Muscle layer of duodenum (tissue), 2 donors: Measurements from ENCODE around the gene CDC25A.

ENCODE experiments used
- H3K27ac ChIP-seq: one replicate; pipeline ENCODE4 v1.7.0; 2013; ENCODE audit warnings: mild to moderate bottlenecking, low read length
- H3K27me3 ChIP-seq: one replicate; pipeline ENCODE4 v1.7.0; 2013; ENCODE audit warnings: low read depth, mild to moderate bottlenecking, control low read depth, low read length
- H3K36me3 ChIP-seq, 2 donors: one replicate each; pipeline ENCODE4 v1.7.0; 2013; ENCODE audit warnings: low read length in 2 of 2, control low read depth in 1 of 2, mild to moderate bottlenecking in 1 of 2; ENCODE audit not compliant: insufficient read depth in 2 of 2, control insufficient read depth in 1 of 2
- H3K4me1 ChIP-seq, 2 donors: one replicate each; pipeline ENCODE4 v1.7.0; 2013; ENCODE audit warnings: low read length in 2 of 2, mild to moderate bottlenecking in 2 of 2, control low read depth in 1 of 2, moderate library complexity in 1 of 2; ENCODE audit not compliant: insufficient read depth in 2 of 2, control insufficient read depth in 1 of 2
- H3K4me3 ChIP-seq, 2 donors: one replicate each; pipeline ENCODE4 v1.7.0; 2013; ENCODE audit warnings: low read length in 2 of 2, low read depth in 1 of 2, mild to moderate bottlenecking in 1 of 2
- H3K9me3 ChIP-seq, 2 donors: one replicate each; pipeline ENCODE4 v1.7.0; 2013; ENCODE audit warnings: low read length in 2 of 2, control low read depth in 1 of 2, mild to moderate bottlenecking in 1 of 2; ENCODE audit not compliant: control insufficient read depth in 1 of 2
- donor health status: healthy.

Gene CDC25A

GRCh38 chr3:48188266-48189201 is at the start of gene CDC25A:
TSS of gene CDC25A (minus strand) at chr3:48188417. CDS start at chr3:48187947, 470 bp downstream.
- peak within 1 kb of the TSS; percentile 65 to 99 for H3K4me3 ChIP-seq
- no peaks in the 10 kb centered on the region for H3K36me3 ChIP-seq
- H3K27me3 ChIP-seq, result no peaks in the 10 kb centered on the region
- no peak within 1 kb of the TSS for H3K27ac ChIP-seq
- H3K9me3 ChIP-seq, result no peaks in the 10 kb centered on the region
- peaks cover 0 to 10% of the 10 kb centered on the region in 2 donors for H3K4me1 ChIP-seq

- H3K27me3 ChIP-seq, result no peaks in the 10 kb centered on the region
- H3K4me1 ChIP-seq, result peaks cover 5 to 9% of the 10 kb centered on the region in 2 donors
- H3K4me3 ChIP-seq, result no peak overlapping the region
- H3K27ac ChIP-seq, result no peak overlapping the region
- no peaks in the 10 kb centered on the region for H3K36me3 ChIP-seq
- H3K9me3 ChIP-seq, result no peaks in the 10 kb centered on the region
Measured at GRCh38 chr3:48236531-48236930, 48.3 kb upstream of the CDC25A start.

- Histone ChIP-seq H3K36me3 (no peaks in the 10 kb centered on the region), H3K9me3 (no peaks in the 10 kb centered on the region), H3K27me3 (no peaks in the 10 kb centered on the region), H3K4me1 (peaks cover 0 to 9% of the 10 kb centered on the region in 2 donors), H3K4me3 (no peak overlapping the region), H3K27ac (no peak overlapping the region)
Measured at GRCh38 chr3:48233542-48233941, 45.3 kb upstream of the CDC25A start.

GRCh38 chr3:48232734-48233133 is 44.5 kb upstream of the CDC25A start:
- no peaks in the 10 kb centered on the region for H3K36me3 ChIP-seq
- no peaks in the 10 kb centered on the region for H3K9me3 ChIP-seq
- H3K27ac ChIP-seq, result no peak overlapping the region
- H3K4me3 ChIP-seq, result no peak overlapping the region
- no peaks in the 10 kb centered on the region for H3K27me3 ChIP-seq
- peaks cover 0 to 9% of the 10 kb centered on the region in 2 donors for H3K4me1 ChIP-seq

- H3K27ac ChIP-seq, result no peak overlapping the region
- no peak overlapping the region for H3K4me3 ChIP-seq
- no peaks in the 10 kb centered on the region for H3K9me3 ChIP-seq
- H3K4me1 ChIP-seq, result peaks cover 0 to 9% of the 10 kb centered on the region in 2 donors
- no peaks in the 10 kb centered on the region for H3K36me3 ChIP-seq
- H3K27me3 ChIP-seq, result no peaks in the 10 kb centered on the region
Measured at GRCh38 chr3:48232232-48232631, 44.0 kb upstream of the CDC25A start.

- H3K27ac ChIP-seq, result no peak overlapping the region
- no peaks in the 10 kb centered on the region for H3K9me3 ChIP-seq
- no peaks in the 10 kb centered on the region for H3K36me3 ChIP-seq
- no peaks in the 10 kb centered on the region for H3K27me3 ChIP-seq
- H3K4me3 ChIP-seq, result no peak overlapping the region
- H3K4me1 ChIP-seq, result no peaks in the 10 kb centered on the region
Measured at GRCh38 chr3:48226939-48227338, 38.7 kb upstream of the CDC25A start.

GRCh38 chr3:48225587-48225986 is 37.4 kb upstream of the CDC25A start:
- no peak overlapping the region for H3K4me3 ChIP-seq
- no peaks in the 10 kb centered on the region for H3K9me3 ChIP-seq
- no peak overlapping the region for H3K27ac ChIP-seq
- H3K27me3 ChIP-seq, result no peaks in the 10 kb centered on the region
- H3K36me3 ChIP-seq, result no peaks in the 10 kb centered on the region
- H3K4me1 ChIP-seq, result no peaks in the 10 kb centered on the region

GRCh38 chr3:48222616-48223513 is 34.6 kb upstream of the CDC25A start, which contains the start of gene CAMP:
TSS of gene CAMP (plus strand) at chr3:48223495. CDS start at chr3:48223512, 17 bp downstream.
- Histone ChIP-seq H3K4me1 (no peaks in the 10 kb centered on the region), H3K27ac (no peak within 1 kb of the TSS), H3K4me3 (no peak within 1 kb of the TSS)

GRCh38 chr3:48220746-48221145 is 32.5 kb upstream of the CDC25A start:
- no peaks in the 10 kb centered on the region for H3K9me3 ChIP-seq
- H3K27ac ChIP-seq, result no peak overlapping the region
- H3K27me3 ChIP-seq, result no peaks in the 10 kb centered on the region
- peaks cover 6 to 9% of the 10 kb centered on the region in 2 donors for H3K4me1 ChIP-seq
- H3K4me3 ChIP-seq, result no peak overlapping the region
- no peaks in the 10 kb centered on the region for H3K36me3 ChIP-seq

More at GRCh38 chr3:48222616-48223513, 34.6 kb upstream of the CDC25A start, which contains the start of gene CAMP:
- Histone ChIP-seq H3K36me3 (no peaks in the 10 kb centered on the region), H3K9me3 (no peaks in the 10 kb centered on the region), H3K27me3 (no peaks in the 10 kb centered on the region)

- no peaks in the 10 kb centered on the region for H3K36me3 ChIP-seq
- peaks cover 6 to 20% of the 10 kb centered on the region in 2 donors for H3K4me1 ChIP-seq
- H3K4me3 ChIP-seq, result no peak overlapping the region
- H3K9me3 ChIP-seq, result no peaks in the 10 kb centered on the region
- no peak overlapping the region for H3K27ac ChIP-seq
- H3K27me3 ChIP-seq, result no peaks in the 10 kb centered on the region
Measured at GRCh38 chr3:48219543-48219942, 31.3 kb upstream of the CDC25A start.

GRCh38 chr3:48218537-48218936 is 30.3 kb upstream of the CDC25A start:
- H3K9me3 ChIP-seq, result no peaks in the 10 kb centered on the region
- H3K27ac ChIP-seq, result no peak overlapping the region
- H3K4me1 ChIP-seq, result peaks cover 6 to 20% of the 10 kb centered on the region in 2 donors
- no peak overlapping the region for H3K4me3 ChIP-seq
- no peaks in the 10 kb centered on the region for H3K27me3 ChIP-seq
- H3K36me3 ChIP-seq, result no peaks in the 10 kb centered on the region
